Tibial nerve (tissue), 4 donors: ENCODE data around the gene RAC2. TPM values are rescaled to one million over a fixed set of nuclear protein-coding genes. Genes with fewer than 3 reads are reported as not detected.
A peak's percentile ranks its signal among the peaks of the same experiment; 100 is the strongest.

Source experiments
- DNase-seq, 2 donors: peaks; one replicate each; pipeline ENCODE4 v3.0.0-alpha.2; 2019; ENCODE audit warnings: low spot score in 2 of 2
- H3K27ac ChIP-seq, 4 donors: fragments of 200-600 bp; sonication (generic) in 3 of 4; one replicate each; pipeline ENCODE4 v1.5.1; 2017 to 2019; ENCODE audit warnings: mild to moderate bottlenecking in 1 of 4
- H3K27me3 ChIP-seq, 2 donors: fragments of 200-600 bp; sonication (generic) in 1 of 2; one replicate each; pipeline versions ENCODE4 v1.5.1 to v1.6.0; 2017 to 2019
- H3K36me3 ChIP-seq, 3 donors: fragments of 200-600 bp; sonication (generic); one replicate each; pipeline ENCODE4 v1.5.1; 2018 to 2019
- H3K4me1 ChIP-seq, 4 donors: fragments of 200-600 bp; sonication (generic) in 3 of 4; one replicate each; pipeline ENCODE4 v1.5.1; 2017 to 2019
- H3K4me3 ChIP-seq, 4 donors: fragments of 200-600 bp; sonication (generic) in 3 of 4; one replicate each; pipeline ENCODE4 v1.5.1; 2017 to 2019; ENCODE audit warnings: mild to moderate bottlenecking in 1 of 4, moderate library complexity in 1 of 4
- H3K9me3 ChIP-seq, 4 donors: fragments of 200-600 bp; sonication (generic) in 3 of 4; one replicate each; pipeline ENCODE4 v1.5.1; 2017 to 2019
- CTCF ChIP-seq, 5 experiments: fragments of 200-600 bp in 3 of 5; fragments of 450-650 bp in 2 of 5; sonication (generic) in 3 of 5; IDR thresholded peaks; one replicate each; pipeline ENCODE4 v1.5.1; 2016 to 2019; ENCODE audit warnings: antibody characterized with exemption in 5 of 5, mild to moderate bottlenecking in 3 of 5, moderate library complexity in 2 of 5
- EP300 ChIP-seq, 2 donors: sonication (generic); formaldehyde crosslinking; IDR thresholded peaks; one replicate each; pipeline ENCODE4 v1.6.1; 2017; ENCODE audit warnings: antibody characterized with exemption in 2 of 2, mild to moderate bottlenecking in 1 of 2
- POLR2A ChIP-seq, 2 donors: fragments of 450-650 bp; IDR thresholded peaks; one replicate each; pipeline ENCODE4 v1.6.1; 2017; ENCODE audit warnings: antibody characterized with exemption in 2 of 2, mild to moderate bottlenecking in 2 of 2, moderate library complexity in 2 of 2
- WGBS, 2 donors: methylation state at CpG; one replicate each; pipeline ENCODE4 v1.1.5; 2018; 5-methylcytosine and 5-hydroxymethylcytosine counted together
- total RNA-seq, 4 donors: library from RNA; depleted of rRNA; stranded (reverse); fragments of >200 nt; gene quantifications; one replicate each; pipeline ENCODE4 v1.1.0, GENCODE V29; 2016

Gene RAC2
- total RNA-seq, 4 donors from 2014 or later = 6.3 to 18.6 (median 7.8) TPM

- H3K36me3 ChIP-seq = no peaks in the 10 kb centered on the region
- peaks cover 0 to 33% of the 10 kb centered on the region in 2 donors for H3K27me3 ChIP-seq
- 77 to 81% methylated on average over 12 of the region's 12 CpGs for WGBS, 2 donors
- no peak for TF ChIP-seq POLR2A (IDR thresholded peaks at IDR 0.05)
- TF ChIP-seq EP300 (IDR thresholded peaks at IDR 0.05) = no peak
- TF ChIP-seq CTCF (IDR thresholded peaks at IDR 0.05) = no peak
- H3K9me3 ChIP-seq = peaks cover 0 to 5% (median 0%) of the 10 kb centered on the region in 4 donors
- H3K4me3 ChIP-seq = peak overlapping the region in 3 of 4 donors; percentile 10 to 48 (median 43)
- no peaks in the 10 kb centered on the region for H3K4me1 ChIP-seq
- H3K27ac ChIP-seq = peak overlapping the region in 2 of 4 donors; percentile 19 to 77
- no peak for DNase-seq
Measured at GRCh38 chr22:37281646-37282384, 37.7 kb upstream of the RAC2 start.

- peaks cover 0 to 33% of the 10 kb centered on the region in 2 donors for H3K27me3 ChIP-seq
- H3K4me1 ChIP-seq = no peaks in the 10 kb centered on the region
- H3K27ac ChIP-seq = no peak overlapping the region
- 94% methylated on average over 7 of the region's 7 CpGs for WGBS, 2 donors
- H3K36me3 ChIP-seq = no peaks in the 10 kb centered on the region
- DNase-seq = no peak
- TF ChIP-seq CTCF (IDR thresholded peaks at IDR 0.05) = no peak
- TF ChIP-seq POLR2A (IDR thresholded peaks at IDR 0.05) = no peak
- no peak for TF ChIP-seq EP300 (IDR thresholded peaks at IDR 0.05)
- H3K4me3 ChIP-seq = no peak overlapping the region
- H3K9me3 ChIP-seq = peaks cover 0 to 5% (median 0%) of the 10 kb centered on the region in 4 donors
Measured at GRCh38 chr22:37281195-37281594, 37.1 kb upstream of the RAC2 start.

- no peaks in the 10 kb centered on the region for H3K36me3 ChIP-seq
- no peak overlapping the region for H3K4me3 ChIP-seq
- no peak overlapping the region for H3K27ac ChIP-seq
- 86 to 97% methylated on average over 5 of the region's 5 CpGs for WGBS, 2 donors
- H3K9me3 ChIP-seq = peaks cover 0 to 5% (median 0%) of the 10 kb centered on the region in 4 donors
- no peak for DNase-seq
- H3K27me3 ChIP-seq = peaks cover 0 to 29% of the 10 kb centered on the region in 2 donors
- TF ChIP-seq CTCF (IDR thresholded peaks at IDR 0.05) (no peak), EP300 (IDR thresholded peaks at IDR 0.05) (no peak), POLR2A (IDR thresholded peaks at IDR 0.05) (no peak)
- no peaks in the 10 kb centered on the region for H3K4me1 ChIP-seq
Measured at GRCh38 chr22:37280718-37281117, 36.6 kb upstream of the RAC2 start.

GRCh38 chr22:37279331-37280181, 35.5 kb upstream of the RAC2 start:
- WGBS, 2 donors = 64 to 66% methylated on average over 17 of the region's 17 CpGs

More at GRCh38 chr22:37279331-37280181, 35.5 kb upstream of the RAC2 start:
- H3K4me1 ChIP-seq = no peaks in the 10 kb centered on the region
- peaks cover 0 to 22% of the 10 kb centered on the region in 2 donors for H3K27me3 ChIP-seq
- no peak overlapping the region for H3K4me3 ChIP-seq
- H3K27ac ChIP-seq = no peak overlapping the region
- TF ChIP-seq EP300 (IDR thresholded peaks at IDR 0.05) = no peak
- no peak for TF ChIP-seq CTCF (IDR thresholded peaks at IDR 0.05)
- TF ChIP-seq POLR2A (IDR thresholded peaks at IDR 0.05) = no peak
- no peaks in the 10 kb centered on the region for H3K36me3 ChIP-seq
- DNase-seq = no peak
- peaks cover 0 to 5% (median 0%) of the 10 kb centered on the region in 4 donors for H3K9me3 ChIP-seq
